GM21447 (cell line): ENCODE results near the gene CDH15.

ENCODE experiments used
- ATAC-seq: cut with Tn5 transposase; IDR thresholded peaks from one replicate; pipeline ENCODE4 v1.9.1; 2021; ENCODE audit not compliant: unreplicated experiment

Gene CDH15

DNA sequence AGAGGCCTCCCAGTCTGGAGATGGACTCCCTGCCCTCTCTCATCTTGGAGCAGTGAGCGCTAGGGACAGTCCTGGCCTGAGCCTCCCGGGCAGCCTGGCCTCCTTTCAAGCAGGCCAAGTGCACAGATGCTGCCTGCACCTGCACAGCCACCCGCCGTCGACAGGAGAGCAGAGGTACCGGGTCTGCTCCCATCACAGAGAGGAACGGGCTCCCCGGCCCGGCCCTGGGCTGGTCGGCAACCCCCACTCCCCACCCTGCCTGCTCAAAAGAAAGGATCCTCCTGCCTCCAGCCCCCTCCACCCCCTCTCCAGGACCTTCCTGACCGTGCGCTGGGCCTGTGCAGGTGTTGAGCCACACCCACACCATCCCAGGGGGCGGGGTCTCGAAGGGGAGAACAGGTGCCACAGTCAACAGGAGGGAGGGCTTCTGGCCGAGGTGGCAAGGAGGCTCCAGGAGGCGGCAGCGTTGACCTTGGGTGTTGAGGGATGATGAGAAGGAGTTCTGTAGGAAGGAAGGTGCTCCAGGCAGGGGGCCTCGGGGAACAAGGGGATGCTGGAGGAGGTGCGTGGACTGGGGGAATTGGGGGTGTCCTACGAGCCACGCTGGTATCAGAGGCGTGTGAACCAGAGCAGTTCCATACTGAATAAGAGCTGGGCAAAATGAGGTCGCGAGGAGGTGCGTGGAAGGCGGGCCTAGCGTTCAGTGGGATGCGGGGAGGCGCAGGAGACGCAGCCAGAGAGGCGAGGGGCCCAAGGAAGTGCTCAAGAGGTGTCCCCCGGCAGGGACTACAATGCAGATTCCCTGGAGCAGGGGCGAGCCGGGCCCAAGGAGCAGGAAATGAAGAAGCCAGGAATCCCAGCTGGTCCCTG lies 967 bp upstream of the CDH15 start:
- ATAC-seq: no peak

DNA sequence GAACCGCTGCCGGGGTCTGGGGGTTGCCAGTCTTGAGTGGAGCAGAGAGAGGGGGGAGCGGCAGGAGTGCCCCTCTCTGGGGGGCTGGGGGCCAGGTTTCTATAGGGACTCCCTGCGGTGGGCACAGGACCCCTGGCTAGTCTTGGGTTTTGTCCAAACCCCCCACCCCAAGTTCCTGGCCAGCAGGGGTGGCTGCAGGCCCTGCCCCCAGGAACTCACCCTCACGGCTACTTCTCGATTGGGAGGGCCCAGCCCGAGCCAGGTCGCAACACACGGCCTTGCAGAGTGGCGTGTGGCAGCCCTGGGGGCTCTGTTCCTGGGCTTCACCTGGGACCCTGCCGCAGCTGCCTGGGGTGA lies 601 bp downstream of the CDH15 start:
- ATAC-seq: no peak

DNA sequence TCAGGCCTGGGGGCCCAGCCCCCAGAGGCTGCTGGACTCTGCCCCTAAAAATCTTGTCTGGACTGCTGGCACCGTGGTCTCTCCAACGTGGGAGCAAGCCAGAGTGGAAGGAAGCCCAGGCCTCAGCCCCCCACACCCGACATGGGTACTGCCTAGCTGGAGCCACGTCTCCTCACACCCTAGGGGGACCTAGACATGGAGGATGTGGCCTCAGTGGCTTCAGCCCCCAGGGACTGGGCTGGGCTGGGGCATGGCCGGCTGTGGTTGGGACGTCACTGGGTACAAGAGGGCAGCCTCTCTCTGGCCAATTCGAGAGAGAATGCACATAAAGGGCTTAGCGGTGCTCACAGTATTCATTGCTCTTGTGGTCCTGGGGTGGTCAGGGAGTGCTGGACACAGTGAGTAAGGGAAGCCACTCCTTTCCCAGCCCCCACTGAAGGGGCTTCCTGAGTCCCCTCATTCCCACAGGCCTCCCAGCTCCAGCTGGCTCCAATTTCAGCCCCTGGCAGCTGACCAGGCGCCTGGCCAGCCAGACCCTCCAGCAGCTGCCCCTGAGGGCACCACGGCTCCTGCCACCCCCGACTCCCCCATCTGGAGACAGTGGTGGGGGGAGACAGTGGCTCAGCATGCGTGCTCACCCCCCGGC lies 1.1 kb downstream of the CDH15 start:
- no peak for ATAC-seq

DNA sequence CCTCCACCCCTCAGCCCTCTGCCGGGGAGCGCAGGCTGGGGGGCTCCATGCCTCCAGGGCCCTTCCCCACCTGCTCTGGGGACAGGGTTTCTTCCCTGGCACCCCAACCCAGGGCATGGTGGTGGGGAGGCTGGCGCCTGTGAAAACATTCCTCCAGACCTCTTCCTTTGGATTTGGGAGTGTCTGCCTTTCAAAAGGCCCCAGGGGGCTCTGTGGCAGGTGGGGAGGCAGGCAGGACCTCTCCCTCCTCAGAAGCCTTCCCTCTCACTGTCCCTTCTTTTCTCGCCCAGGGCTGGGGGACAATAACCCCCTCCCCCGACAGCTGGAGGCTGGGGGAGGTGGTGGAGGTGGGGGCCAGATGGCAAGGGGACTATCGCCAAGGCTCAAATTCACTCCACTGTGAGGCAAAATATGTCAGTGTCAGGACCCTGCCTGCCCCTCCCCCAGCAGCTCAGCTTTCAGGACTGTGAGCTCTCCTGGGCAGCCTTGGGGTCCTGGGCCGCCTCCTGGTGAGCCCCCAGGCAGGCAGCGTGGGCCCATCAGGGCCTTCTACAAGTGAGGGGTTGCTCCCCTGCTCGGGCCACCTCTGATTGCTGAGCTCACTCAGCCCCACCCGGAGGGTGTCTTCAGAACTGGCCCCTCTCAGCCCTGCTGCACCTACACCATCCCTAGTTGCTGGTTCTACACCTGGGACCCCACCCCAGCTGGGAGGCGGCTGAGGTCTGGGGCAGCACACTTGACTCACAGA lies 1.8 kb downstream of the CDH15 start:
- ATAC-seq: no peak

DNA sequence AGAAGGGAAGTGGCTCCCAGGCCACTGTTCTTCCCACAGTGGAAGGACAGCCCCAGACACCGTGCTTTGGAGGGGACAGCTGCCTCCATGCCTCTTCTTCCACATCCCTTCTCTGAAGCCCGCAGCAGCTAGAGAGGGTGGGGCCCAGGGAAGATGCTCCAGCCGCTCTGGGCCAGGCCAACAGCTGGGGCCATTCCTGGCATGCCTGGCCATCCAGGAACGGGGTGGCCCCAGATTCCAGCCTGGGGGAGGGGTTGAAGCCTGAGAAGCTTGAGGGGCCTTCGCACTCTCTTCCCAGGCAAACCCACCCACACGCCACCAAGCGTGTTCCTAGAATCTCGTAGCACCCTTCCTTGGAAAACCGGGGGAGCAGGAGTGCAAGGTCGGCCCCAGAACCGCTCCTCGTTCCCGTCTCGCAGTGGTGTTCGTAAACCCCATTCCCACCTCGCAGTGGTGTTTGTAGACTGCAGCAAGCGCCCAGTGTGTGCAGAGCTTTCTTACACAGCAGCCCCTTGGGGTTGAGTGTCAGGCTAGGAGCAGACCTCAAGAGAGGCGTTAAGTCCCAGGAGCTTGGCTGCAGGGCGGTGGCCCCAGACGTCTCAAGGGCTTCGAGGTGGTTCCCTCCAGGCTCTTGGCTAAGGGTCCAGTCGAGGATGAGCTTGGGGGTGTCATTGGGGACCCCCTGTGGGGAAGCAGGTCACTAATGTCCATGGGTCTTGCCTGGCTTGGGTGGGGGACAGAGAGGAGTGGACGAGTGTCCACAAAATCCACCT lies 2.7 kb downstream of the CDH15 start:
- ATAC-seq: no peak

DNA sequence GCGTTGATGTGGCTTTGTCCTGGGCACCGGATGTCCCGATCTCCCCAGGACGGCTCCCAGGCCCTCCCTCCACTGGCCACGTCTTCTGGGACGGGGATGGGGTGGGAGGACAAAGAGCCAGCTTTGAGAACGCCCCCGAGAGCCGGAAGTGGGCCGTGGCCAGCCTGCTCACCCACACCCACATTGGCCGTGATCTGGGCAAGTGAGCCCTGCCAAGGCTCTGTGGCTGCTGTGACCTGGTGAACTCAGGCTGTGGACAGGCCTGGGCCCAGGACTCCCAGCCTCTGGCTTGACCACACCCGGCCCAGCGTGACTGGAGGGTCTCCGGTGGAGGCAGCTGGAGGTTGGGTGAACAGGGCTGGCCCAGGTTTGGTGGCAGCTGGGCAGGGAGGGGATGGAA lies 3.3 kb downstream of the CDH15 start:
- no peak for ATAC-seq

DNA sequence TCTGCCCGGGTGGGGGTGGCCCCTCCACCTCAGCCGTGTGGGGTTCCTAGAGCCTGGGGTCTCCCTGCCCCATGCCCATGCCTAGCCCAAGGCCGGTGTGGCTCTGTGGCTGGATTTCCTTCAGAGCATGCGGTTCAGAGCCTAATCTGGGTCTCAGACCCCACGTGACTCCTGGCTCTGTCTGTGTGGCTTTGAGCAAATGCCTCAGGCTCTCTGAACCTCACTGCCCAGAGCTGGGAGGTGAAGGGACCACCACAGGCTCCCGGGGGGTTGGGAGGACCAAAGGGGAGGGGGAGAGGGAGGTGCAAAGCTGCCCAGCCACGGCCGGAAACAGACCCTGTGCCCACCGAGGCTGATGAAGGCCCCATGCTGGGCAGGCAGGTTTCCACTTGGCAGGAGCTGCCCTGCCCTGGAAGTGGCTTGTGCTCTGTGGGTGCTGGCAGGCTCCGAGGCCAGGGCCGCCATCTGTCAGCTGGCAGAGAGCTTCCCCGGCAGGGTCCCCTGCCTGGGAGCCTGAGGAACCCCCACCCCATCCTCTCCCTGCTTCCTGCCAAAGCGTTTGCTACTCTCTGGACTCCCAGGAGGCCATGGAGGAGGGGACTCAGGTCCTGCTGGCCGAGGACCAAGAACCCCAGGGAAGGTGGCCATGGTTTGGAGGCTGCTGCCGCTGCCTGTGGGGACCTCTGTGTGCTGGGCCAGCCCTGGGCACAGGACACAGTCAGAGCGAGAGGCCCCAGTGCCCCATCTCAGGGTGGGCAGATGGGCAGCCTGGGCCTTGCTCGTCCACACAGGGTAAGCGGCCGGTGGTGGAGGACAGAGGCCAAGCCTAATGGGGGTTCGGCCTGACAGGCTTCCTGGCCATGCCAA lies 4.0 kb downstream of the CDH15 start:
- no peak for ATAC-seq

DNA sequence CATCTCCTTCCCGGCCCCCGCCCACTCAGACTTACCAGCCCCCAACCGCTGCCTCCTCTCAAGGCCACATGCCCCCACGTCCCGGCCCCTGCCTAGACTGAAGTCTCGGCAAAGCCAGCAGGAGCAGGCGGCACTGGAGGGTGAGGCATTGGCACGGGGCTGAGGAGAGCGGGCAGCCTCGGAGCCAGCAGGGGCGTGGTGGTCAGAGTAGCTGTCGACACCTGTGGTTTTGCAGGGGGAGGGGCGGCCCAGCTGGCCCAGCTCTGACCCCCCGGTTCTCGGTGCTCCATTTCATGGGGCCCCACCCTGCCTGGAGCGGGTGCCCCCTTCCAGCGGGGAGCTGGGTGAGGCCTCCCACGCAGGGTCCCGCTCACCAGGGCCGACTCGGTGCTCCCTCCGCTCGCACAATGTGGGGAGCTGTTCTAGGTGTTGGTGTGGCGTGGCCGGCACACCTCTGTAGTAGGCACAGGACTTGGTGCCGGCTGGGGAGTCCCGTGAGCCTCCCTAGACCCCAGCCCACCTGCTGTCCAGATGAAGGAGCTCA lies 4.7 kb downstream of the CDH15 start:
- ATAC-seq: no peak

DNA sequence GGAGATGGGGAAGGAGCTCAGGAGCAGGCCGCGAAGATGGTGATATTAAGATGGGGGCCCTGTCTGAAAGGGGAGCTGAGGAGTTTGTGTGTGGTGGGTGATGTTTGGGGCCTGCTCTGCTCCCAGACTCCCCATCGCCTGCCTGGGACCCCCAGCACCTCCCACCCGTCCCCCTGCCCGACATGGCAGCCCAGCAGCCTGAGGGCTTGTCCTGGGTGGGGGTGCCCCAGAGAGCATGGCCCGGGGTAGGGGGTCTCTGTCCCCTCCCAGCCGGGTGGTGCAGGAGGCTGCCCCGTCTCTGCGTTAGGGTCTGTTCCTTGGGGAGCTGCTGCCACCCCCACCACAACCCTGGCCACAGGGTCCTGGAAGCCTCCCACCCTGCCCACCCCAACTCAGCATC lies 5.2 kb downstream of the CDH15 start:
- no peak for ATAC-seq

DNA sequence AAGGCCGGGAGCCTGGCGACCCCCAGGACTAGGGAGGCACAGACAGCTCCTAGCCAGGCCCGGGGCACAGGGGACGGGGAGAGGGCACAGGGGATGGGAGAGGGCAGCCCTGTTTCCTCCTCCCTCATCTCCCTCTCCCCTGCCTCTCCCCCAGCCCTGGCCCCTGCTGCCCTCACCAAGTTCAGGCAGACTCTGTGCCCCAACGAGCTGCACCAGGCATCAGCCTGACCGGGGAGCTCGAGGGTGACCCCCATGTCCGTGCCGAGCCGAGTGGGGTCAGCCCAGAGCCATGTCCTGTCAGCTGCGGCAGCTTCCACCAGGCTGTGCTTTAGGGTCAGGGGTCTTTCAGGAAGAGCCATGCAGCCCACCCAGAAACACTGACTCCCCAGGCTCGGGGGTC lies 6.0 kb downstream of the CDH15 start:
- ATAC-seq: no peak

DNA sequence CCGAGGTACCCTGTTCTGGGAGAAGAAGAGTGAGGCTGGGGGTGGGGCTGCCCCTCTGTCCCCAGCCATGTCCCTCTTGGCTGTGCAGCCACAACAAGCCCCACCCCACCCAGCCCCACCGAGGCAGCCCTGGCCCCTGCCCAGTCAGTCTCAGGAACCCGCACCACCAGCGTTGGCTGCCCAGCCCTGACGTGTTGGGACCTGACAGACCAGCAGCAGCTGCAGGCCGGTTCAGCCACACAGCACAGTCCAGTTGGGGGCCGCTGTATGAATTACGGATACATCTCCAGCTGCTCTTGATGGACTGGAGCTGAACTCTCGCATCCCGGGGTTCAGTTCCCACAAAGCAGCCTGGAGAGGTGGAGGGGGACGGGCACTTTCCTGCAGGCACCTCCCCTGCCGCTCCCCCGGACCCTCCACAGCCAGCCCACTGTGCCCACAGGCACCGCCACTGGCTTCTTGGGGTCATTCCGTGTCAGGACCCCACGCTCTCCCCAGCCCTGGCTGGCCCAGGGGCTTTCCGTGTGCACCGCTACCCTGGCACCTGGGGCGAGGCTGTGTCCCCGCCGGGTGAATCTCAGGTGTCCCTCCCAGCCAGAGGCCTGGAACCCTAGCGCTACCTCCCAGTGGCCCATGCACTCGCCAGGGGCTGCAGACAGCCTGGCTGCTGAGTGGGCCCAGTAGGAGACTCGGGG lies 7.1 kb downstream of the CDH15 start:
- ATAC-seq: no peak

DNA sequence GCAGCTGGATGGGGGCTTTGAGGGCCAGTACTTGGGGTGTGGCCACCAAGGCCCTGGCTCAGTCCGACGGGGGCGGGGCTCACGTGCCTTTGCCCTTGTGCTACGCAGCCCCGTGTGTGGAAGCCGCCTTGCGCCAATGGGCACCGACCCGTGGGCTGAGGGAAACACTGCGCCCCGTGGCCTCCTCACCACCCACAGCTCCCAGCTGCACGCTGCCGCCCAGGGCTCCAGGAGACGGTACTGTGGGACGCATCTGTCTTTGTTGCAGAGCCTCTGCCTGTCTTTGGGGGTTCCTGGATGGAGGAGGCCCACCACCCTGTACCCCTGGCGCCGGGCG lies 7.6 kb downstream of the CDH15 start:
- no peak for ATAC-seq

DNA sequence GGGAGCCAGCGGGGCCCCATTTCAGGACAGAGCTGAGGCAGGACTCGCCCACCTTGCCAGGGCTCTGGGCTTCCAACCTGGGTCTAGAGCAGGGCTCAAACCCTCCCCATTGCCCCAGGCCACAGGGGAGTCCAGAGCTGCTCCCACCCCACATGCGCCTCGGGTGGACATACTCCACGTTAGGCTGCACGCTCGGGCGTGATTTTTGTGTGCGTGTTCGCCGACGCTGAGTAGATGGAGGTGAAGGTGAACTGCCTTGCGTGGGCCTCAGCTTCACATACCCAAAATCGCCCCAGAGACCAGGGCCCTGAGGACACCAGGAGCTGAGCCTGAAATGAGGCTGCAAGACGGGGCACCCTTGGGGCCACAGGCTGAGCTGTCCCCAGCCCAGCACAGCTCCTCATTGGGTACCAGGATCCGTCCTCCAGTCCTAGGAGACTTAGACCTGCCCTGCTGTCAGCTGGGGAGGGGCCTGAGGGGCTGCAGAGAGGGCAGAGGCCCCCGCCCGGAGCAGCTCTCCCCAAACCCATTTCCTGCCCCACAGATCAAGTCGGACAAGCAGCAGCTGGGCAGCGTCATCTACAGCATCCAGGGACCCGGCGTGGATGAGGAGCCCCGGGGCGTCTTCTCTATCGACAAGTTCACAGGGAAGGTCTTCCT lies 8.2 kb downstream of the CDH15 start:
- no peak for ATAC-seq

DNA sequence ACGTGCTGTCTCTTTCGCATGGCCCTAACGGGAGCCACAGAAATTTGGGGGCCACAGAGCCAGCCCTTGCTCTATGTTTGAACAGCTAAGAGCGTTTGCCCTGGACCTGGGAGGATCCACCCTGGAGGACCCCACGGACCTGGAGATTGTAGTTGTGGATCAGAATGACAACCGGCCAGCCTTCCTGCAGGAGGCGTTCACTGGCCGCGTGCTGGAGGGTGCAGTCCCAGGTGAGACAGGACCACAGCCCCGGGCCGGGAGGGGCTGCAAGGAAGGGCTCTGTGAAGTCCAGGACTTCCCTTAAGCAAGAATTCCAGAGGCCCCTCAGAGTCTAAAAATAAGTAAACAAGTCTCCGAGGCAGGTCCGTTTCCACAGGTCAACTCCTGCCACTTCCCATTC lies 11.9 kb downstream of the CDH15 start:
- no peak for ATAC-seq

DNA sequence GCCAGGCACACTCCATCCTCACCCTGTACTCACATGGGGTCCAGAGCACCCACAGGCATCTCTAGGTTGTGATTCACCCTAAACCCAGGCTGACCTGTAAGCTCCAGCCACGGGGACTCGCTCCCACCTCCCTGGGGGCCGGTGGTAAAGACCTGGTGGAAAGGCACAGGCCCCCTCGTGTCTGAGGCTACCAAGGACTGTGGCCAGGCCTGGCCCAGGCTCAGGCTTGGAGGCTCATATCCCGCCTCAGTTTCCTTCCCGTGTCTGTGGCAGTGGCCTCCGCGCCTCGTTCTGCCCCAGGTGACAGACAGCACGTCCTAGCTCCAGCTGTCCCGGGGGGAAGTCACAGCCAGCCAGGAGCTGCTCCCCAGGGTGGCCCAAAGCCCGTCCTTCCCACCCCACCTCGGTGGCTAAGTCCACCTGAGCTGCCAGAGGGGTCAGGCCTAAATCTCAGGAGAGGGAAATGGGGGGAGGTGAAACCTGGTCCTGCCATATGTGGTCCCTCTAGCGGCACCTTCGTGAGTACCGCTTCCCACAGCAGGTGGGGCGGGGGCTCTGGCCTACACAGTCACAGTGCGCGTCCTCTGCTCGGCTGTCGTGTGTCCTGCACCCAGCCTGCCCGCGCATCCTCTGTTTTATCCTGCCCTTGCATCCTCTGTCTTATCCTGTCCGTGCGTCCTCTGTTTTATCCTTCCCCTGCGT lies 12.6 kb downstream of the CDH15 start:
- no peak for ATAC-seq

DNA sequence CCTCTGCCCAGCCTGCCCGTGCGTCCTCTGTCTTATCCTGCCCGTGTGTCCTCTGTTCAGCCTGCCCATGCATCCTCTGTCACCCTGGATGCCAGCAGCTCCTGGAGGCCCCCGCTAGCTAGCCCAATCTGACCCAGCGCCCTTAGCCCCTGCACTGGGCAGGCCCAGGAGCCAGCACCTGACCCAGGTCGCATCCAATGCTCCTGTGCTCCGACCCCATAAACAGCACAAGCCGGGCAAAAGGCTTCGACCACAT lies 13.1 kb downstream of the CDH15 start:
- ATAC-seq: no peak

DNA sequence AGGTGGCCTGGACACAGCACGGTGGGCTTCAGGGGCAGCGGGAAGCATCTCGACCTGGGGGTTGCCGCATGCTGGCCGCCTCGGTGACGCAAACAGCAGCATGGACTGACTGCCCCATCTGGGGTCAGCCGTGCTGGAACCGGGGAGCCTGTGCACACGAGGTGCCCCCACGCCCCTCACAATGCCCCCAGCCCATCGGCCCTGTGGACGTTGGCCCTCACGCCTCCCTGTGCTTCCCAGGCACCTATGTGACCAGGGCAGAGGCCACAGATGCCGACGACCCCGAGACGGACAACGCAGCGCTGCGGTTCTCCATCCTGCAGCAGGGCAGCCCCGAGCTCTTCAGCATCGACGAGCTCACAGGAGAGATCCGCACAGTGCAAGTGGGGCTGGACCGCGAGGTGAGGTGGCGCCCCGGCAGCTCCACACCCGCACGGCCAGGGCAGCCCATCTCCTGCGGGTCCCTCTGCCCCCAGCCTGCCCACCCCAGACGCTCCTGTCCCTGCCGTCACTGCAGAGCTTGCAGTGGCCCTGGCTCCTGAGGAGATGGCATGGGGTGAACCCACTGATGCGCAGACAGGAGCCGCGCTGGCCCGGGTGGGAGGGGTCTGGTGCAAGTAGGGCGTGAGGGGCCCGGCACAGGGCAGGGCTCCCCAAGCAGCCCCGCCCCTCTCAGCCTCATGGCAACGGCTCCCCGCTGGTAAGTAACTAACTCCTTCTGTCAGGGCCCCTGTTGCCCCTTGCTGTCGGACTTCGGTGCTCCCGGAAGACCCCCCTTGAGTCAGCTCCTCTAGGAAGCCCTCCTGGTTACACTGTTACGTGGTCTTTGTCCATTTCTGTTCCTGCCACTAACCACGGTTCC lies 13.6 kb downstream of the CDH15 start:
- ATAC-seq: no peak
